Mesenchymal stem cell (in vitro differentiated cells and primary cell): Measurements from ENCODE around the gene MAD2L2.
A peak's percentile ranks its signal among the peaks of the same experiment; 100 is the strongest.

ENCODE experiments used
- DNase-seq: peaks from one replicate; pipeline ENCODE4 v3.0.0-alpha.2; 2013
- H2AFZ ChIP-seq: one replicate; pipeline ENCODE4 v1.6.1; 2013; ENCODE audit warnings: low read depth, mild to moderate bottlenecking, control low read depth, inconsistent platforms, low read length, moderate library complexity
- H2AK5ac ChIP-seq: 2 replicates; pipeline ENCODE4 v1.6.1; 2013; ENCODE audit warnings: low read length, moderate library complexity, mild to moderate bottlenecking, inconsistent platforms; ENCODE audit not compliant: severe bottlenecking
- H2BK120ac ChIP-seq: one replicate; pipeline ENCODE4 v1.6.1; 2013; ENCODE audit warnings: low read depth, mild to moderate bottlenecking, inconsistent platforms, low read length, moderate library complexity
- H2BK12ac ChIP-seq, 2 experiments: one replicate each; pipeline ENCODE4 v1.6.1; 2013; ENCODE audit warnings: inconsistent platforms in 2 of 2, low read length in 2 of 2, mild to moderate bottlenecking in 2 of 2, moderate library complexity in 2 of 2, control low read depth in 1 of 2
- H2BK15ac ChIP-seq: one replicate; pipeline ENCODE4 v1.6.1; 2013; ENCODE audit warnings: mild to moderate bottlenecking, low read depth, inconsistent platforms; ENCODE audit not compliant: poor library complexity, severe bottlenecking
- H2BK5ac ChIP-seq: 2 replicates; pipeline ENCODE4 v1.6.1; 2013; ENCODE audit warnings: low read depth, mild to moderate bottlenecking, low read length, control low read depth, inconsistent platforms; ENCODE audit not compliant: poor library complexity, severe bottlenecking
- H3K14ac ChIP-seq, 2 experiments: one replicate each; pipeline ENCODE4 v1.6.1; 2013; ENCODE audit warnings: inconsistent platforms in 2 of 2, low read length in 2 of 2, control low read depth in 1 of 2, mild to moderate bottlenecking in 1 of 2, moderate library complexity in 1 of 2
- H3K18ac ChIP-seq, 2 experiments: one replicate each; pipeline ENCODE4 v1.6.1; 2013; ENCODE audit warnings: inconsistent platforms in 2 of 2, low read length in 2 of 2, control low read depth in 1 of 2, low read depth in 1 of 2, mild to moderate bottlenecking in 1 of 2
- H3K23ac ChIP-seq, 2 experiments: one replicate each; pipeline ENCODE4 v1.6.1; 2013; ENCODE audit warnings: inconsistent platforms in 2 of 2, low read length in 2 of 2, mild to moderate bottlenecking in 2 of 2, moderate library complexity in 2 of 2, control low read depth in 1 of 2
- H3K27ac ChIP-seq: 2 replicates; pipeline ENCODE4 v1.5.1; 2013; ENCODE audit warnings: mild to moderate bottlenecking, moderate library complexity, low read length, control low read depth, inconsistent platforms; ENCODE audit not compliant: poor library complexity, severe bottlenecking
- H3K27me3 ChIP-seq, 2 experiments: 2 replicates each; pipeline versions ENCODE4 v1.6.1 to v1.7.0; 2013; ENCODE audit warnings: low read length in 2 of 2, mild to moderate bottlenecking in 2 of 2, moderate library complexity in 2 of 2, control low read depth in 1 of 2, inconsistent platforms in 1 of 2; ENCODE audit not compliant: control insufficient read depth in 1 of 2, insufficient read depth in 1 of 2
- H3K36me3 ChIP-seq, 2 experiments: 2 replicates each; pipeline versions ENCODE4 v1.6.1 to v1.7.0; 2013; ENCODE audit warnings: low read length in 2 of 2, control low read depth in 1 of 2, inconsistent platforms in 1 of 2, low read depth in 1 of 2, mild to moderate bottlenecking in 1 of 2; ENCODE audit not compliant: insufficient read depth in 2 of 2, control insufficient read depth in 1 of 2
- H3K4ac ChIP-seq, 2 experiments: one replicate each; pipeline ENCODE4 v1.6.1; 2013; ENCODE audit warnings: inconsistent platforms in 2 of 2, low read length in 2 of 2, mild to moderate bottlenecking in 2 of 2, moderate library complexity in 2 of 2, control low read depth in 1 of 2, low read depth in 1 of 2
- H3K4me1 ChIP-seq: 2 replicates; pipeline ENCODE4 v1.6.1; 2013; ENCODE audit warnings: low read depth, low read length, control low read depth; ENCODE audit not compliant: control insufficient read depth, insufficient read depth
- H3K4me2 ChIP-seq: 2 replicates; pipeline ENCODE4 v1.6.1; 2013; ENCODE audit warnings: low read length, mild to moderate bottlenecking, inconsistent platforms; ENCODE audit not compliant: poor library complexity, severe bottlenecking
- H3K4me3 ChIP-seq, 2 experiments: 2 replicates each; pipeline versions ENCODE4 v1.5.1 to v1.7.0; 2013; ENCODE audit warnings: low read length in 2 of 2, mild to moderate bottlenecking in 2 of 2, control low read depth in 1 of 2, low read depth in 1 of 2; ENCODE audit not compliant: insufficient read depth in 1 of 2
- H3K79me1 ChIP-seq: replicated peaks from 2 replicates; pipeline ENCODE4 v1.6.1; 2013; ENCODE audit warnings: mild to moderate bottlenecking, control low read depth, low read length, inconsistent platforms; ENCODE audit not compliant: poor library complexity, severe bottlenecking
- H3K9ac ChIP-seq: 2 replicates; pipeline ENCODE4 v1.7.0; 2013; ENCODE audit warnings: mild to moderate bottlenecking, low read length, moderate library complexity
- H3K9me3 ChIP-seq: 2 replicates; pipeline ENCODE4 v1.7.0; 2013; ENCODE audit warnings: mild to moderate bottlenecking, low read length; ENCODE audit not compliant: control insufficient read depth
- H4K8ac ChIP-seq: one replicate; pipeline ENCODE4 v1.6.1; 2013; ENCODE audit warnings: inconsistent platforms, mild to moderate bottlenecking, low read length, moderate library complexity
- H4K91ac ChIP-seq: one replicate; pipeline ENCODE4 v1.6.1; 2013; ENCODE audit warnings: mild to moderate bottlenecking, low read length, inconsistent platforms
- WGBS: methylation state at CpG from one replicate; pipeline ENCODE4 v1.1.7; 2013; ENCODE audit warnings: mixed read lengths; 5-methylcytosine and 5-hydroxymethylcytosine counted together

MAD2L2 gene

GRCh38 chr1:11719313-11720032, 38.5 kb upstream of the MAD2L2 start:
- Histone ChIP-seq H3K79me1 (no peaks in the 10 kb centered on the region), H3K36me3 (no peaks in the 10 kb centered on the region), H4K91ac (no peak overlapping the region), H2BK120ac (no peak overlapping the region), H3K4ac (no peak overlapping the region), H3K18ac (no peak overlapping the region), H3K23ac (peak overlapping the region in 1 of 2 experiments; percentile 26), H2BK15ac (no peak overlapping the region), H2AK5ac (no peak overlapping the region), H3K9me3 (no peaks in the 10 kb centered on the region), H4K8ac (no peak overlapping the region), H2BK5ac (no peak overlapping the region), H3K4me3 (peak overlapping the region in 1 of 2 experiments; percentile 63), H2AFZ (no peak overlapping the region), H2BK12ac (no peak overlapping the region), H3K4me1 (peaks cover 3% of the 10 kb centered on the region), H3K14ac (no peak overlapping the region), H3K27ac (no peak overlapping the region), H3K9ac (peak overlapping the region; percentile 50), H3K27me3 (peaks cover 44 to 70% of the 10 kb centered on the region in 2 experiments), H3K4me2 (no peak overlapping the region)
- peak; percentile 56 for DNase-seq
- WGBS: 53% methylated on average over 42 of the region's 44 CpGs

- H3K27me3 ChIP-seq: peaks cover 36 to 74% of the 10 kb centered on the region in 2 experiments
- H3K9ac ChIP-seq: no peak overlapping the region
- DNase-seq: no peak
- no peaks in the 10 kb centered on the region for H3K79me1 ChIP-seq
- no peak overlapping the region for H2BK15ac ChIP-seq
- no peak overlapping the region for H2AFZ ChIP-seq
- no peak overlapping the region for H2BK120ac ChIP-seq
- no peak overlapping the region for H4K8ac ChIP-seq
- H3K14ac ChIP-seq: no peak overlapping the region
- H3K36me3 ChIP-seq: no peaks in the 10 kb centered on the region
- H2BK12ac ChIP-seq: no peak overlapping the region
- H2AK5ac ChIP-seq: no peak overlapping the region
- H3K23ac ChIP-seq: no peak overlapping the region
- H2BK5ac ChIP-seq: no peak overlapping the region
- H3K18ac ChIP-seq: no peak overlapping the region
- no peak overlapping the region for H3K4me3 ChIP-seq
- H3K4ac ChIP-seq: no peak overlapping the region
- no peak overlapping the region for H4K91ac ChIP-seq
- no peak overlapping the region for H3K4me2 ChIP-seq
- H3K27ac ChIP-seq: no peak overlapping the region
- H3K9me3 ChIP-seq: no peaks in the 10 kb centered on the region
- H3K4me1 ChIP-seq: peaks cover 3% of the 10 kb centered on the region
- WGBS: 91% methylated on average over 23 of the region's 24 CpGs
Observed at GRCh38 chr1:11714831-11715575, 34.1 kb upstream of the MAD2L2 start.

DNA sequence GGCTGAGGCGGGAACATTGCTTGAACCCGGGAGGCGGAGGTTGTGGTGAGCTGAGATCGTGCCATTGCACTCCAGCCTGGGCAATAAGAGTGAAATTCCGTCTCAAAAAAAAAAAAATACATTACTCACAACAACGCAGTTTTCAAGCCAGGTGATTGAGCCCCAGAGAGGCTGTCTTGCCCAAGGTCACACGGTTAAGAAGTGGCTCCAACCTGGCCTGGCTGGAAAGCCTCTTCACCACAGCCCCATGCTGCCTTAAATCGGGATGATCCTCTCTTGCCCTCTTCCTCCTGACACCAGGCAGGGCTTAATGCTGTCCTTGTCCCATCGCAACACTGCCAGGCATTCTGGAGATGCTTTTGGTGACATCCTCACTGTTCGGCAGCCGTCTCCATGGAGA, 32.1 kb upstream of the MAD2L2 start:
- Histone ChIP-seq H3K27me3 (peaks cover 27 to 74% of the 10 kb centered on the region in 2 experiments), H4K91ac (no peak overlapping the region), H3K4me3 (no peak overlapping the region), H3K4me1 (no peaks in the 10 kb centered on the region), H2AFZ (no peak overlapping the region), H3K27ac (no peak overlapping the region), H3K9me3 (no peaks in the 10 kb centered on the region), H3K4ac (no peak overlapping the region), H3K14ac (no peak overlapping the region), H3K9ac (no peak overlapping the region), H2BK120ac (no peak overlapping the region), H3K79me1 (no peaks in the 10 kb centered on the region), H2AK5ac (no peak overlapping the region), H3K23ac (no peak overlapping the region), H4K8ac (no peak overlapping the region), H2BK5ac (no peak overlapping the region), H3K4me2 (no peak overlapping the region), H2BK15ac (no peak overlapping the region), H3K36me3 (no peaks in the 10 kb centered on the region), H3K18ac (no peak overlapping the region), H2BK12ac (no peak overlapping the region)
- WGBS: 88% methylated on average over 10 of the region's 11 CpGs
- DNase-seq: no peak

DNA sequence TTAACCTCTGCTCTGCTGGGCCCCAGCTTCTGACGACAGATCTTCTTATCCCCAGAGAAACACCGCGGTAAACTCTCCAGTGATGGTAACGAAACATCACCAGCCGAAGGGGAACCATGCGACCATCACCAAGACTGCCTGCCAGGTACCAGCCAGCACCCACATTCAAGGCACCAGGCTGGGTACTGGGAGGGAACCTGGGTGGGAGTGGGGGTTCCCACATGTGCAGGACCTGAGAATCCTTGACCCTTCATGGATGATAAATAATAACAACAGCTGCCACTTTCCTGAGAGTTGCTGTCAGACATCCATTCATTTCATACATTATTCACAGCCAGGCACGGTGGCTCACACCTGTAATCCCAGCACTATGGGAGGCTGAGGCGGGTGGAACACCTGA, 31.3 kb upstream of the MAD2L2 start:
- DNase-seq: no peak
- Histone ChIP-seq H3K79me1 (no peaks in the 10 kb centered on the region), H3K36me3 (no peaks in the 10 kb centered on the region), H3K23ac (no peak overlapping the region), H3K18ac (no peak overlapping the region), H2BK15ac (no peak overlapping the region), H3K9ac (no peak overlapping the region), H3K14ac (no peak overlapping the region), H2BK120ac (no peak overlapping the region), H4K91ac (no peak overlapping the region), H3K27ac (no peak overlapping the region), H3K27me3 (peaks cover 34 to 82% of the 10 kb centered on the region in 2 experiments), H2BK5ac (no peak overlapping the region), H3K4ac (no peak overlapping the region), H2AFZ (no peak overlapping the region), H3K4me2 (no peak overlapping the region), H3K4me1 (no peaks in the 10 kb centered on the region), H3K4me3 (no peak overlapping the region), H3K9me3 (no peaks in the 10 kb centered on the region), H4K8ac (no peak overlapping the region), H2BK12ac (no peak overlapping the region), H2AK5ac (no peak overlapping the region)
- 93% methylated on average over 8 of the region's 8 CpGs for WGBS
